SK-N-SH (cell line): Measurements from ENCODE around the gene LTC4S. TPM values are rescaled to one million over a fixed set of nuclear protein-coding genes. Genes with fewer than 3 reads are reported as not detected.

Source experiments
- CTCF ChIA-PET: fragments of 300-600, 350-600 bp; formaldehyde crosslinking; extraction: SDS; loops from one replicate; lab custom pipeline; 2021; lab: Yijun Ruan, JAX
- POLR2A ChIA-PET: fragments of 350-600 bp; sonication (Branson Sonifier 250); formaldehyde crosslinking; extraction: SDS; loops from one replicate; lab custom pipeline; 2020; ENCODE audit warnings: antibody characterized with exemption, inconsistent platforms; lab: Yijun Ruan, JAX
- DNase-seq: peaks from one replicate; pipeline ENCODE4 v3.0.0; 2012
- H2AFZ ChIP-seq: fragments of 200-600 bp; sonication (generic); 2 replicates; pipeline ENCODE4 v1.8.1; 2016; ENCODE audit warnings: antibody characterized with exemption, mild to moderate bottlenecking, low read depth
- H3F3A ChIP-seq: fragments of 200-600 bp; sonication (generic); replicated peaks from 2 replicates; pipeline ENCODE3; 2016; ENCODE audit warnings: antibody characterized with exemption, mild to moderate bottlenecking; ENCODE audit not compliant: insufficient read depth
- H3K27ac ChIP-seq, 2 experiments: fragments of 200-500 bp in 1 of 2; fragments of 200-600 bp in 1 of 2; sonication (Bioruptor generic) in 1 of 2; sonication (generic), shearing (Covaris generic) in 1 of 2; 2 replicates each; pipeline versions ENCODE4 v1.5.1 to v1.6.1; 2014 to 2016; ENCODE audit warnings: low read depth in 2 of 2, inconsistent platforms in 1 of 2, low read length in 1 of 2, mild to moderate bottlenecking in 1 of 2, mixed read lengths in 1 of 2
- H3K27me3 ChIP-seq: fragments of 200-600 bp; sonication (generic), shearing (Covaris generic); 2 replicates; pipeline ENCODE4 v1.6.1; 2016; ENCODE audit warnings: mixed run types; ENCODE audit not compliant: insufficient read depth
- H3K36me3 ChIP-seq, 2 experiments: fragments of 200-500 bp in 1 of 2; fragments of 200-600 bp in 1 of 2; sonication (Bioruptor generic) in 1 of 2; sonication (generic) in 1 of 2; replicated peaks in 1 of 2; 2 replicates each; pipeline versions ENCODE3 to v1.5.1; 2014 to 2016; ENCODE audit warnings: low read length in 1 of 2, mild to moderate bottlenecking in 1 of 2; ENCODE audit not compliant: insufficient read depth in 2 of 2, control insufficient read depth in 1 of 2
- H3K4me1 ChIP-seq, 2 experiments: fragments of 200-500 bp in 1 of 2; fragments of 200-600 bp in 1 of 2; sonication (Bioruptor generic) in 1 of 2; sonication (generic), shearing (Covaris generic) in 1 of 2; 2 replicates each; pipeline versions ENCODE4 v1.5.1 to v1.6.1; 2014 to 2016; ENCODE audit warnings: low read depth in 1 of 2, low read length in 1 of 2, mixed run types in 1 of 2; ENCODE audit not compliant: insufficient read depth in 2 of 2, control insufficient read depth in 1 of 2
- H3K4me2 ChIP-seq: fragments of 200-600 bp; sonication (generic), shearing (Covaris generic); 2 replicates; pipeline ENCODE4 v1.6.1; 2017; ENCODE audit warnings: mixed run types
- H3K4me3 ChIP-seq, 2 experiments: fragments of 200-500 bp in 1 of 2; fragments of 200-600 bp in 1 of 2; sonication (Bioruptor generic) in 1 of 2; sonication (generic), shearing (Covaris generic) in 1 of 2; 2 replicates each; pipeline versions ENCODE4 v1.5.1 to v1.8.1; 2014 to 2016; ENCODE audit warnings: low read depth in 2 of 2, inconsistent platforms in 1 of 2, low read length in 1 of 2, mild to moderate bottlenecking in 1 of 2, mixed read lengths in 1 of 2, moderate library complexity in 1 of 2
- H3K79me2 ChIP-seq: fragments of 200-600 bp; sonication (generic); 2 replicates; pipeline ENCODE4 v1.8.1; 2017; ENCODE audit warnings: mild to moderate bottlenecking; ENCODE audit not compliant: insufficient read depth
- H3K9ac ChIP-seq: fragments of 200-600 bp; sonication (generic); 2 replicates; pipeline ENCODE4 v1.6.1; 2017; ENCODE audit warnings: mixed run types
- H3K9me2 ChIP-seq: fragments of 200-600 bp; sonication (generic); 2 replicates; pipeline ENCODE4 v1.6.1; 2017; ENCODE audit warnings: mixed run types
- H3K9me3 ChIP-seq: fragments of 200-600 bp; sonication (generic); 2 replicates; pipeline ENCODE4 v1.6.1; 2017; ENCODE audit warnings: mixed run types, mild to moderate bottlenecking, moderate library complexity
- H4K20me1 ChIP-seq: fragments of 200-600 bp; sonication (generic); 2 replicates; pipeline ENCODE4 v1.6.1; 2017; ENCODE audit warnings: mild to moderate bottlenecking, mixed run types; ENCODE audit not compliant: insufficient read depth
- CHD2 ChIP-seq: fragments of 150-350 bp; IDR thresholded peaks from 2 replicates; pipeline ENCODE4 v1.6.1; 2018; ENCODE audit warnings: low read length; ENCODE audit not compliant: partially characterized antibody
- CTCF ChIP-seq: fragments of 200-600 bp; sonication (generic); IDR thresholded peaks from 2 replicates; pipeline ENCODE4 v1.6.1; 2017; ENCODE audit warnings: antibody characterized with exemption, mild to moderate bottlenecking, moderate library complexity
- ELF1 ChIP-seq: IDR thresholded peaks from 2 replicates; pipeline ENCODE4 v1.4.0; 2012
- EP300 ChIP-seq, 2 experiments: IDR thresholded peaks; 2 replicates each; pipeline versions ENCODE4 v1.4.0 to v1.6.1; 2012; ENCODE audit warnings: borderline replicate concordance in 1 of 2, low read depth in 1 of 2, low read length in 1 of 2
- FOSL2 ChIP-seq: IDR thresholded peaks from 2 replicates; pipeline ENCODE4 v1.4.0; 2012; ENCODE audit warnings: low read depth, mild to moderate bottlenecking, moderate library complexity, borderline replicate concordance
- GABPA ChIP-seq: IDR thresholded peaks from 2 replicates; pipeline ENCODE4 v1.4.0; 2012; ENCODE audit warnings: low read depth, mild to moderate bottlenecking
- GATA2 ChIP-seq: sonication (generic); formaldehyde crosslinking; IDR thresholded peaks from 2 replicates; pipeline ENCODE4 v1.5.0; 2020; ENCODE audit warnings: mild to moderate bottlenecking, missing genetic modification reagents
- IRF3 ChIP-seq: fragments of 150-350 bp; IDR thresholded peaks from 2 replicates; pipeline ENCODE4 v1.6.1; 2016; ENCODE audit warnings: mild to moderate bottlenecking, low read depth, low read length
- JUND ChIP-seq: IDR thresholded peaks from 2 replicates; pipeline ENCODE4 v1.4.0; 2012
- MAX ChIP-seq: IDR thresholded peaks from 2 replicates; pipeline ENCODE4 v1.4.0; 2012; ENCODE audit warnings: low read depth
- MEF2A ChIP-seq: IDR thresholded peaks from 2 replicates; pipeline ENCODE4 v1.4.0; 2012; ENCODE audit warnings: low read depth, borderline replicate concordance
- MXI1 ChIP-seq: IDR thresholded peaks from 2 replicates; pipeline ENCODE4 v1.6.1; 2012; ENCODE audit warnings: mild to moderate bottlenecking, low read depth, low read length, improper control_type of control experiment
- NFIC ChIP-seq: IDR thresholded peaks from 2 replicates; pipeline ENCODE4 v1.4.0; 2012; ENCODE audit warnings: borderline replicate concordance
- PBX3 ChIP-seq: IDR thresholded peaks from 2 replicates; pipeline ENCODE4; 2012
- RCOR1 ChIP-seq: fragments of 150-350 bp; IDR thresholded peaks from 2 replicates; pipeline ENCODE4 v1.6.1; 2017; ENCODE audit warnings: antibody characterized with exemption, low read length
- REST ChIP-seq: IDR thresholded peaks from 2 replicates; pipeline ENCODE4 v1.6.1; 2012; ENCODE audit warnings: mild to moderate bottlenecking, low read depth, low read length, moderate library complexity
- RFX5 ChIP-seq: IDR thresholded peaks from 2 replicates; pipeline ENCODE4 v1.6.1; 2012; ENCODE audit warnings: mild to moderate bottlenecking, improper control_type of control experiment, low read length
- SIN3A ChIP-seq: IDR thresholded peaks from 2 replicates; pipeline ENCODE4 v1.6.1; 2012; ENCODE audit warnings: low read depth, mild to moderate bottlenecking, low read length, moderate library complexity, borderline replicate concordance
- TAF1 ChIP-seq: IDR thresholded peaks from 2 replicates; pipeline ENCODE4 v1.6.1; 2012; ENCODE audit warnings: low read depth, mild to moderate bottlenecking, low read length, moderate library complexity, borderline replicate concordance
- TCF12 ChIP-seq: IDR thresholded peaks from 2 replicates; pipeline ENCODE4 v1.4.0; 2012
- TEAD4 ChIP-seq: IDR thresholded peaks from 2 replicates; pipeline ENCODE4 v1.4.0; 2012; ENCODE audit warnings: mild to moderate bottlenecking, borderline replicate concordance; ENCODE audit not compliant: insufficient read depth
- USF2 ChIP-seq: fragments of 150-350 bp; IDR thresholded peaks from 2 replicates; pipeline ENCODE4 v1.6.1; 2017; ENCODE audit warnings: antibody characterized with exemption, low read length, low read depth, borderline replicate concordance
- YY1 ChIP-seq: IDR thresholded peaks from 2 replicates; pipeline ENCODE4 v1.4.0; 2012; ENCODE audit warnings: low read depth, mild to moderate bottlenecking
- WGBS: methylation state at CpG from one replicate; pipeline ENCODE4 v1.1.6; 2017; ENCODE audit warnings: low lambda C conversion rate; 5-methylcytosine and 5-hydroxymethylcytosine counted together
- polyA plus RNA-seq, 3 experiments: library from polyadenylated mRNA; depleted of rRNA; stranded (reverse); fragments of >200 nt; gene quantifications; 2 replicates each; pipeline ENCODE4 v1.2.3, GENCODE V29; 2012

LTC4S gene
- polyA plus RNA-seq, 1 of the 3 experiments (the other 2 are of a cell fraction) = 0.43 TPM

- WGBS = 27% methylated on average over 11 of the region's 13 CpGs
- Histone ChIP-seq H2AFZ (no peak overlapping the region), H3K9me2 (no peaks in the 10 kb centered on the region), H3F3A (peaks cover 44% of the 10 kb centered on the region), H3K4me2 (peak overlapping the region; percentile 72), H3K4me3 (no peak overlapping the region; a peak in 1 of 4 replicates), H3K27me3 (no peaks in the 10 kb centered on the region), H4K20me1 (peaks cover 28% of the 10 kb centered on the region), H3K36me3 (peaks cover 18 to 24% of the 10 kb centered on the region in 2 experiments), H3K79me2 (peaks cover 74% of the 10 kb centered on the region), H3K4me1 (peaks cover 38 to 50% of the 10 kb centered on the region in 2 experiments), H3K27ac (peak overlapping the region; percentile 71 to 88), H3K9ac (peak overlapping the region; percentile 47; the same call in 1 of the 2 replicates), H3K9me3 (no peaks in the 10 kb centered on the region)
- peak; percentile 8 for DNase-seq
- ChIA-PET CTCF (interaction anchor here (0.7 to 2.2 kb wide), 2 partner anchors 10 to 1934 kb away, joined by 3 to 7 read pairs; no protein-coding TSS in a partner anchor), POLR2A (interaction anchor here (1.2 kb wide), 1 partner anchor 15 kb away, joined by 4 read pairs; no protein-coding TSS in a partner anchor)
- TF ChIP-seq MEF2A (0 out of 2 replicates have a peak, but pooled peaks have one; percentile 9), TEAD4 (no peak), REST (peak; percentile 28; the same call in 1 of the 2 replicates), MAX (peak; percentile 88), MXI1 (no peak), RFX5 (no peak), JUND (peak; percentile 65), NFIC (no peak; the same call in 1 of the 2 replicates), EP300 (IDR thresholded peaks at IDR 0.05; ENCODE audit: borderline replicate concordance in 1 of 2, low read depth in 1 of 2, low read length in 1 of 2) (peak in 1 of 2 experiments; percentile 36; a peak in 1 of 4 replicates), CTCF (0 out of 2 replicates have a peak, but pooled peaks have one; percentile 9), ELF1 (no peak), CHD2 (no peak), TAF1 (no peak; the same call in 1 of the 2 replicates), PBX3 (peak; percentile 34), USF2 (no peak), YY1 (no peak), GATA2 (CRISPR knock-in tag) (no peak), GABPA (no peak), FOSL2 (peak; percentile 81), RCOR1 (no peak), SIN3A (no peak), IRF3 (no peak), TCF12 (peak; percentile 71)
These were observed 28.4 kb upstream of the LTC4S start for GRCh38 chr5:179765400-179765799.
